ACHN (cell line): Measurements from ENCODE around the gene AHSP.
"Not testable (repeated sequence)": the region's sequence is repeated elsewhere in the genome, so short reads cannot be mapped to it uniquely, and the experiment has no call there.

ENCODE experiments used
- DNase-seq: peaks from one replicate; pipeline ENCODE4 v3.0.0-alpha.2; 2015
- in situ Hi-C: cut with HindIII; loops from 2 replicates; pipeline ENCODE4 v1.10.0; 2017; ENCODE audit warnings: low sequenced_read_pairs, low pct_ligation_motif_present, low pct_unique_long_range_greater_than_20kb

Gene AHSP

GRCh38 chr16:31569360-31569717 is 41.6 kb downstream of the AHSP start:
- in situ Hi-C loops: no loop called here
- no peak for DNase-seq

- in situ Hi-C loops: no loop called here
- no peak for DNase-seq
Observed at GRCh38 chr16:31572821-31573220, 45.1 kb downstream of the AHSP start.

DNA sequence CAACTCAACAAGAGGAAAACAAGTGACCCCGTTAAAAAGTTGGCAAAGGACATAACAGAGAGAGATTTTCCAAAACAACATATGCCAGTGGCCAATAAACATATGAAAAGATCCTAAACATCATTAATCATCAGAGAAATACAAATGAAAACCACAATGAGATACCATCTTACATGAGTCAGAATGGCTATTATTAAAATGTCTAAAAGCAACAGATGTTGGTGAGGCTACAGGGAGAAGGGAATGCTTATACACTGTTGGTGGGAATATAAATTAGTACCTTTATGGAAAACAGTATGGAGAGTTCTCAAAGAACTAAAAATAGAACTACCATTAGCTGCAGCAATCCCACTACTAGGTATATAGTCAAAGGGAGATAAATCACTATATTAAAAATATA is 46.5 kb downstream of the AHSP start:
- DNase-seq, in situ Hi-C loops: not testable (repeated sequence)

GRCh38 chr16:31577411-31577810 is 49.7 kb downstream of the AHSP start:
- no peak for DNase-seq
- in situ Hi-C loops: no loop called here
